Mesodermal cell (in vitro differentiated cells): Measurements from ENCODE around the gene IP6K3.

Experiments
- H3K27ac ChIP-seq: 2 replicates; pipeline ENCODE4 v1.7.0; 2013; ENCODE audit warnings: mild to moderate bottlenecking, low read depth, low read length, moderate library complexity; ENCODE audit not compliant: severe bottlenecking
- H3K36me3 ChIP-seq: 2 replicates; pipeline ENCODE4 v1.7.1; 2013; ENCODE audit warnings: mild to moderate bottlenecking, low read length, moderate library complexity; ENCODE audit not compliant: control insufficient read depth, insufficient read depth
- H3K4me1 ChIP-seq: one replicate; pipeline ENCODE4 v1.7.1; 2013; ENCODE audit warnings: mild to moderate bottlenecking, low read length; ENCODE audit not compliant: insufficient read depth, control insufficient read depth, poor library complexity, severe bottlenecking
- H3K4me3 ChIP-seq: 2 replicates; pipeline ENCODE4 v1.7.0; 2013; ENCODE audit warnings: low read length, control low read depth, mild to moderate bottlenecking; ENCODE audit not compliant: insufficient read depth, poor library complexity, severe bottlenecking; ENCODE audit errors: extremely low read depth
- H3K9me3 ChIP-seq: 2 replicates; pipeline ENCODE4 v1.7.1; 2013; ENCODE audit warnings: mild to moderate bottlenecking, low read length, moderate library complexity; ENCODE audit not compliant: control insufficient read depth
- WGBS, 2 experiments: methylation state at CpG; one replicate each; pipeline ENCODE4 v1.1.5; 2013; ENCODE audit warnings: missing lambda C conversion rate in 2 of 2; ENCODE audit not compliant: insufficient coverage in 2 of 2; 5-methylcytosine and 5-hydroxymethylcytosine counted together

IP6K3 gene

DNA sequence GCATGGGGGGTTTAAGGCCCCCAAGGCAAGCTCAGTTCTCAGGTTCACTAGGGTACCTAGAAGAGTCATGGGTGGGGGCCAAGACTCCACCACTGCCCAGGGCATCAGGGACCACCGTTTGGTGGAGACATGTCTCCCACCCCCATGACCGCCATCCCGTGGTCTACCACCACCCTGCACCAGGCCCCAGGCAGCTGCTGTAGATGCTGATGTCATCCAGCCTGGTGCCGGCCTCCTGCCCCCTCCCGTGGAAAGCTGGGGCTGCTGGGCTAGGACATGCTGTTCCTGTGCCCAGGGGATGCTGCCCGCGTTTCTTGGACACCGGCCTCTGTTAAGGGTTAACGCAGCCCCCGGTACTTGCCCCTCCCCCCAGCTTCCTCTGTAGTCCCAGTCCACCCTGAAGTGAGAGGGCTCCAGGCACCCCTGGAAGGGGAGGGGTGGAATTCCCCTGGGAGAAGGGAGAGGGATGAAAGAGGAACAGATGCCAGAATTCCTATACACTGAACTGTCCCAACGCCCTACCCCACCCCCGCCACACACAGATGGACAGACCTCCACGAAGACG lies 587 bp downstream of the IP6K3 start:
- Histone ChIP-seq H3K27ac (peak overlapping the region; percentile 77), H3K36me3 (peaks cover 4% of the 10 kb centered on the region), H3K9me3 (no peaks in the 10 kb centered on the region), H3K4me3 (peak overlapping the region; percentile 36), H3K4me1 (peaks cover 41% of the 10 kb centered on the region)
- 35 to 43% methylated on average over 6 to 9 of the region's 14 CpGs for WGBS, 2 experiments

DNA sequence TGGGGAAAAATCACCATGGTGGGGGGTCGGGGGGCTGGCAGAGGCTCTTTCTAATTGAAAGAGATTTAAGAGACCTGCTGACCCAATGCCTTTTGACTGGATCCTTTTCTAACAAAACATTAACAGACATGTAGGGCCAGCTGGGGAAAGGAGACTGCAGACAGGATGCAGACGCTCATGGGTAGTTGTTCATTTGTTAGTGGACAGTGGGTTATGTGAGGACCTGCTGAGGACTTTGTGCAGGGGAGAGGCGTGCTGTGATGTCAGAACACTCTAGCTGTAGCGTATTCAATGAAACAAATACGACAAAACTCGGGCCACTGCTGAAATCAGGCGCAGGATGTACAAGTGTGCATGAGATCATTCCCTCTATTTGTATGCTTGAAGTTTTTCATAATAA lies 1.2 kb downstream of the IP6K3 start:
- Histone ChIP-seq H3K27ac (peak overlapping the region; percentile 77), H3K4me1 (peaks cover 39% of the 10 kb centered on the region), H3K36me3 (peaks cover 9% of the 10 kb centered on the region), H3K4me3 (peak overlapping the region; percentile 36), H3K9me3 (no peaks in the 10 kb centered on the region)
- 86 to 89% methylated on average over 6 of the region's 7 CpGs for WGBS, 2 experiments

DNA sequence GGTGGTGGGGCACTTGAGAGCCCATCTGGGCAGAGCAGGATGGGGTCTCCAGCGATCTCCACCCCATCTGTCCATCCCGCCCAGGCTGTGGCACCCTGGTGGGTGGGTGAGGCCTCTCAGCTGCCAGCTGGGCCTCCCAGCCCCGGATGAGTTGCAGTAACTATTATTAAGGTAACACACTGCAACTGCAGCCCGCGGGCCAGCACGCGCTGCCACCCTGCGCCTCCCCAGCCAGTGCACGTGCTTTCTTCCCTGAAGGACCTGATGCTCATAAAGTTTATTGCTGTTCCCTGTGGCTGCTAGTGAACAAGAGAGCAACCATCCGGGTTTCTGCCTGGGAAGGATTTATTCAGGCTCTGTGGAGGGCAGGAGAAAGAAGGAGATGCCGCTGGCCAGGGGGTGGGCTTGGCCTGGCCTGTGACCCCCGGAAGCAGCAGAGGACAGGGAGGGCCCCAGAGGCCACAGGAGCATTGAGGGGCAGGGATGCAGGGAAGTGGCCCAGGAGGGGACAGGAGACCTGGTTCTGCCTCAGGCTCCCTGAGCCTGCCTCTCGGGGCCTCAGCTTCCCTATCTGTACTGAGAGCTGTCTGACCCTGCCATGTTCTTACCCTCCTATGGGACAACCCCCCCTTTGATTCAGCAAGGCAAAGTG lies 1.7 kb downstream of the IP6K3 start:
- peaks cover 39% of the 10 kb centered on the region for H3K4me1 ChIP-seq
- H3K27ac ChIP-seq: peak overlapping the region; percentile 77
- peak overlapping the region; percentile 36 for H3K4me3 ChIP-seq
- H3K36me3 ChIP-seq: peaks cover 9% of the 10 kb centered on the region
- 68 to 70% methylated on average over 10 of the region's 13 CpGs for WGBS, 2 experiments
- no peaks in the 10 kb centered on the region for H3K9me3 ChIP-seq

DNA sequence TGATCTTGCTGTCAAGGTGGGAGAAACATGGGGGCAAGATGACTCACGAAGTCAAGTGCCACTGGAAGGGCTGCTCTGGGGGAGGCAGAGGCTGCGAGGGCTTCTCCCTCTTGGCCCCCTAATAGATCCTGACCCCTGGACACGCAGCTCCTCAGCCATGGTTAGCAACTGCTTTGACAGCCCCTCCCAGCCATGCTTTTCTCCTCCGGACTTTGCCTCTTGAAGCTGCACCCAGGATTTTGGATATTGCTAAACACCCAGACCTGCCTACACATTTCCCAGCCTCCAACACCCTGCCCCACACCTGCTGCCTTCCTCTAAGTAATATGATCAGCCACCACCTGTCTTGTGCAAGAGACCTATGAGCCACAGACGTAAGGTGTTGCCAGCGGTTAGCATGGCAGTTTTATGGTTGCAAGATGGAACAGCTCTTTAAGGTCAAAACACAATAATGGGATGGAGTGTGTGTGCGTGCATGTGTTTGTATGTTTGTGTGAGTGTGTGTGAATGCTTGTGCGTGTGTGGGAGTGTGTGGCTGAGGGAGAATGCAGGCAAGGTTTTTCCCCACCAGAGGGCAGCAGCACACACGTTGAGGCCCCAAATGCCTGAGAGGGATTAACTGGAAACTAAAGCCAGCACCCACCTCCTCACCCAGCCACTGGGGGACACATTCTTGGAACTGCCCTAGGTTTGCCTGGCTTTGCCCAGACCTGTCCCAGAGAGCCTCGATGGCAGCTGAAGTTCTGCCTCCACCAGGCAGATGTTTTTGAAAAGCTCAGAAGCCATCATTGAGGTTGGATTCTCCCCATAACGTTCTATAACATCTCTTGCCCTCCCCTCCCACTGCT lies 2.5 kb downstream of the IP6K3 start:
- Histone ChIP-seq H3K36me3 (peaks cover 9% of the 10 kb centered on the region), H3K4me1 (peaks cover 39% of the 10 kb centered on the region), H3K9me3 (no peaks in the 10 kb centered on the region), H3K4me3 (no peak overlapping the region), H3K27ac (no peak overlapping the region)
- WGBS, 2 experiments: 57 to 64% methylated on average over 5 to 8 of the region's 11 CpGs

DNA sequence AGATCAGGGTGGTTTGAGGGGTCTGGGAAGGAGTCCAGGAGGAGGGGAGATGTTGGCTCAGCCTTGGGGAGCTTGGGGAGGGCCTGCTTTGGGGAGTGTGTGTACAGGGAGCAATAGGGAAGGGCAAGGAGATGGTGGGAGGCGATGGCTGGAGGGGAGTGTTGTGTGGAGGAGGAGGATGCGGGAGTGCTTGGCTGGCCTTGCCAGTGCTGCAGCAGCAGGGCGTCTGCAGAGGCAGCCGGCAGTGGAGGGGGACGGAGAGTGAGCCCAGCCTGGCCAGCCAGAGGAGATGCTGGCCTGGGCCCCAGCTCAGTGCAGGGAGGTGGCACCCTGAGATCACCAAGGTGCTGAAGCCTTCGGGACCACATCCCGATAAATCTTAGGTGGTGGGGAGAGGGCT lies 3.9 kb downstream of the IP6K3 start:
- H3K36me3 ChIP-seq: peaks cover 16% of the 10 kb centered on the region
- H3K27ac ChIP-seq: no peak overlapping the region
- no peaks in the 10 kb centered on the region for H3K9me3 ChIP-seq
- H3K4me3 ChIP-seq: no peak overlapping the region
- peaks cover 39% of the 10 kb centered on the region for H3K4me1 ChIP-seq
- WGBS, 2 experiments: 41 to 70% methylated on average over 4 to 7 of the region's 7 CpGs

DNA sequence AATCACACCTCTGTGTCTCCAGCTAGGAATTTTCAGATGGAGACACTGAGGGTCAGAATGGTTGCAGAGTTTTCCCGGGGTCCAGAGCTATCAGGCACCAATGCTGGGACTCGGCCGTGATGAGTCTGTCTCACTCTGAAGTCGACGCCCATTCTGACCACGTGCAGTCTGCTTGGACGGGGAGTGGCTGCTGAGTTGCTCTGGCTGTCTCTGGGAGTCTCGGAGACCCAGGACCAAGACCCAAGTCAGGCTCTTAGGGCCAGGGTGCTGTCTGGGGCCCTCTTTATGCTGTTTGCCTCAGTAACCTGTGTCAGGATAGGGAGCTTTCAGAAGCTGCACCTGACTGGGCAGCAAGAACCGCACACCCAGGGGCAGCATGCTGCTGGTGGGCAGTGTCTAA lies 4.6 kb downstream of the IP6K3 start:
- no peak overlapping the region for H3K27ac ChIP-seq
- WGBS, 2 experiments: 85 to 91% methylated on average over 8 to 9 of the region's 9 CpGs
- H3K4me1 ChIP-seq: peaks cover 32% of the 10 kb centered on the region
- no peaks in the 10 kb centered on the region for H3K9me3 ChIP-seq
- no peak overlapping the region for H3K4me3 ChIP-seq
- peaks cover 19% of the 10 kb centered on the region for H3K36me3 ChIP-seq

DNA sequence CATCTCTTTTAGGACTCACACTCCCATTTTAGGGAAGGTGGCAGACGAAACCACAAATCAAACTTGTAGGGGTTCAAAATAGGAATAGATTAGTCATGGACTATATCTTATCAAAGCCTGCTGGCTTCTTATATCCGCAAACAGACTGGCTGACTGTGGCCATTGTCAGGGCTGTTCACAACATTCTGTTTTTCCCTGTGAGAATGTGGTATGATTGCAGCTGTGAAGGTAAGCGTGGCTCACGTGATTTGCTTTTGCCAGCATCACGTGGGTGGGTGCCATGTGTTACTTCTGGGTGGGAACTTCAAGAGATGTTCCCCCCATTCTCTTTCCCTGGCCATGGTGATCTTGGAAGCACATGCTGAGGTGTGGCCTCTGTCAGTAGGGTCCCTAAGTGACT lies 5.9 kb downstream of the IP6K3 start:
- no peaks in the 10 kb centered on the region for H3K9me3 ChIP-seq
- peaks cover 25% of the 10 kb centered on the region for H3K4me1 ChIP-seq
- WGBS, 2 experiments: 89 to 96% methylated on average over 1 to 5 of the region's 5 CpGs
- H3K4me3 ChIP-seq: no peak overlapping the region
- H3K27ac ChIP-seq: no peak overlapping the region
- H3K36me3 ChIP-seq: peaks cover 19% of the 10 kb centered on the region

DNA sequence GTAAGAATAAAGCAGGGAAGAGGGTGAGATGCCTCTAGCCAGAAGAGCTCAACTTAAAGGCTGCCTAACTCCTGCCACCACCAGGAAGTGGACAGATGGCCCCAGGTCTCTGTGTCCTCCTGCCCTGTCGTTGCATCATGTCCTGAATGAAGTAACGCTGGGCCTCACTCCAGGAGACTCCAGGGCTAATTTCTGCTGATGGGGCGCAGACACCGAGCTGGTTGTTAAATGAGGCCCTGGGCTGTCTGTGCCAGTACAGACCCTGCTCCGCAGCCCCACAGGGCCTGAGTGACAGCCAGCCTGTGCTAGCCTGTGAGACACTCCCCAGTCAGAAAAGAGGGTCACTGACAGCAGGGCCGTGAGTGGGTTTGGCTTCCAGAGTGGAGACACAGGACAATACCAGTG lies 6.5 kb downstream of the IP6K3 start:
- Histone ChIP-seq H3K36me3 (peaks cover 19% of the 10 kb centered on the region), H3K4me1 (peaks cover 19% of the 10 kb centered on the region), H3K27ac (no peak overlapping the region), H3K9me3 (no peaks in the 10 kb centered on the region), H3K4me3 (no peak overlapping the region)
- WGBS, 2 experiments: 88 to 89% methylated on average over 5 to 6 of the region's 6 CpGs

DNA sequence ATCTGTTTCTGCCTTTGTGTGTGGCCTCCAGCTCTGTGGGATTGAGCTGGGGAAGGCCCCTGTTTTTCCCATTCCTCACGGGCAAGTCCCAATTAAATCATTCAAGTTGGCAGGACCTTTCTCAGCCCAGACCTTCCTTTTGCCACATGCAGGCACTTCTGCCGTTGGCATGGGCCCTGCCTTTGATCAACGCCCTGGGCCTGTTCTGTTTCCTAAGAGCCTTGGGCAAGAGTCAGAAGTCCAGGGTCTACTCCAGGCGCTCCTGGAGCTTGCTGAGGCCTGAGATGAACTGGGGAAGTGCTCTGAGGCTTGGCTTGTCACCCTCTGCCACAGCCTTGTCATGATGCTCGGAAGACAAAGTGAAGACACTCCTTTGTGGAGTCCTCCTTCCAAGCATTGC lies 7.1 kb downstream of the IP6K3 start:
- WGBS, 2 experiments: 91 to 94% methylated on average over 5 of the region's 5 CpGs
- no peak overlapping the region for H3K4me3 ChIP-seq
- no peak overlapping the region for H3K27ac ChIP-seq
- no peaks in the 10 kb centered on the region for H3K9me3 ChIP-seq
- peaks cover 16% of the 10 kb centered on the region for H3K4me1 ChIP-seq
- peaks cover 23% of the 10 kb centered on the region for H3K36me3 ChIP-seq

DNA sequence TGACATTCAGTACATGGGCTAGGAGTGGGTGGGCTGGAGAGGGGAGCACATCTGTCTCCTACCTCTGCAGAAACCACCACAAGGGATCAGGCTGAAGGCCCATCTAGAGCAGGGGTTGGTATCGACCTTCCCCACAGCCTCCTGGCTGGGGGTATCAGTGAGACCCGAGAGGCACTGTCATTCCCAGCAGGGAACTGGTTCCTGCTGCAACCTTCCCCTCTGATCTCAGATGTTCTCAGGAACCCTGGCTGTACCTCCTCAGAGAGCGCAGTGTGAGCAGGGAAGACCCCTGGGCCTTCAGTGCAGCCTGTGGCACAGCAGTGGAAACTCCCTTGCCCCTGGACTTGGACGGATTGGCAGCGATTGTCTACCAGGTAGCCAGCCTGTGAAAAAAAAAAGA lies 7.8 kb downstream of the IP6K3 start:
- H3K9me3 ChIP-seq: no peaks in the 10 kb centered on the region
- 86 to 90% methylated on average over 5 of the region's 5 CpGs for WGBS, 2 experiments
- peaks cover 23% of the 10 kb centered on the region for H3K36me3 ChIP-seq

More for the DNA sequence above, 7.8 kb downstream of the IP6K3 start:
- peaks cover 17% of the 10 kb centered on the region for H3K4me1 ChIP-seq
- no peak overlapping the region for H3K27ac ChIP-seq
- no peak overlapping the region for H3K4me3 ChIP-seq
